HG02571 (cell line): Measurements from ENCODE around the gene RHD.
"Not testable (repeated sequence)": the region's sequence is repeated elsewhere in the genome, so short reads cannot be mapped to it uniquely, and the experiment has no call there.

ENCODE experiments used
- ATAC-seq: cut with Tn5 transposase; IDR thresholded peaks from one replicate; pipeline ENCODE4 v1.9.1; 2021; ENCODE audit warnings: mild to moderate bottlenecking, moderate library complexity; ENCODE audit not compliant: unreplicated experiment

The RHD gene

DNA sequence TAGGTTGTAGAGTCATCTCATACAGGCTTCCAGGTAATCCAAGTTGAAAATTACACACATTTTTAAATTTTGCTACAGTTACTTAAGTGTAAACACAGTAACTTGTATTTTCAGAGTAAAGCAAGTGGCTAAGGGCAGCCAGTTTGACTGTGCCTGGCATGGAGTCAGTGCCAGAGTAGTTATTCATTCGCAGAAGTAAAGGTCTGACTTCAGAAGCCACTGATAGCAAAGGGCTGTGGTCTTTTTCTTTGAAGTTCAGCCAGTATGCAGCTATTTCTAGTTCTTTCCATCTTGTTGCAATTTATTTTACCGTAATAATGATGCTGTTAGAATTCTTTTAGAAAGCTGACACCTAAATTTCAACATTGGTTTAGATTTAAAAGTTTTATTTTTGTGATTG, 75.2 kb downstream of the RHD start:
- ATAC-seq = no peak

- ATAC-seq = no peak
Measured at GRCh38 chr1:25349606-25350005, 77.3 kb downstream of the RHD start.

GRCh38 chr1:25355841-25356395, 83.6 kb downstream of the RHD start:
- no peak for ATAC-seq

DNA sequence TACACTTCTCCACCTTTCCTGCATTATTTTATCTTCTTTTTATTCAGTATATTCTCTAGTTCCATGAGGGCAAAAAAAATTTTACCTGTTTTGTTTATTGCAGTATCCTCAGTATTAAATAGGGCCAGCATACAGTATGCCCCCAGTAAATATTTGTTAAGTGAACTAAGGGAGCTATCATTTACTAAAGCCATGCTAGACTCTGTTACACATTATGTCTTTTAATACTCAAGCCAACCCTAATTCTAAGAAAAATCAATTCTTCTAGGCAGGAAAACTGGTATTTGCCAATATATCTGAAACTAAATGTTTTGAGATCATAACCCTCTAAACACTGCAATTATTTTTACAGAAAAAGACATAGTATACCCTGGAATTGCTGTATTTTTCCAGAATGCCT, 84.1 kb downstream of the RHD start:
- no peak for ATAC-seq

- no peak for ATAC-seq
Measured at GRCh38 chr1:25356848-25357247, 84.5 kb downstream of the RHD start.

DNA sequence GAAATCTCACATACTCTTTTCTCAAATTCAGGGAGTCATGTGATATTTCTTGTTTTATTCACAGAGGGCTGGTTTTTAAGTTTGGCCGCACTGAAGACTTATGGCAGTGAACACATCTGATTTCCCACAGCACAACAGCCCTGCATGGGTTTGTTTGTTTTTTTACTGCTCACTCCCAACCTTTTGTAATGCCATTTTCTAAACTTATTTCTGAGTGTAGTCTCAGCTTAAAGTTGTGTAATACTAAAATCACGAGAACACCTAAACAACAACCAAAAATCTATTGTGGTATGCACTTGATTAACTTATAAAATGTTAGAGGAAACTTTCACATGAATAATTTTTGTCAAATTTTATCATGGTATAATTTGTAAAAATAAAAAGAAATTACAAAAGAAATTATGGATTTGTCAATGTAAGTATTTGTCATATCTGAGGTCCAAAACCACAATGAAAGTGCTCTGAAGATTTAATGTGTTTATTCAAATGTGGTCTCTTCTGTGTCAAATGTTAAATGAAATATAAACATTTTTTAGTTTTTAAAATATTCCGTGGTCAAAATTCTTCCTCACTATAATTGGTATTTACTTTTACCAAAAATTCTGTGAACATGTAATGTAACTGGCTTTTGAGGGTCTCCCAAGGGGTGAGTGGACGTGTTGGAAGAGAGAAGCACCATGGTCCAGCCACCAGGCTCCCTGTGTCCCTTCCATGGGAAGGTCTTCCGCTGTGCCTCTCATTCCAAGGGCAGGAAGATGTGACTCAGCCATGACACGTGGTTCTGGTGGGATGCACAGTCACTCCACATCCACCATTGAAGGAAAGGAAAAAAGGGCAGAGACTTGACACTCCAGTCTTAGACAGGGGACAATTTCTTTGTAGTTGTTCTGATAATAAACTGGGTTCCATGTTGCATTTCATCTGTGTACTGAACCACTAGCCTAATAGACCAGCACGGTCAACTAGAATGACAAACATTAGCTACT, 88.6 kb downstream of the RHD start:
- ATAC-seq = no peak

- ATAC-seq = no peak
Measured at GRCh38 chr1:25361901-25362300, 89.6 kb downstream of the RHD start.

- ATAC-seq = not testable (repeated sequence)
Measured at GRCh38 chr1:25362634-25363559, 90.6 kb downstream of the RHD start.

GRCh38 chr1:25369241-25369640, 96.9 kb downstream of the RHD start:
- no peak for ATAC-seq

GRCh38 chr1:25369691-25370271, 97.5 kb downstream of the RHD start:
- ATAC-seq = not testable (repeated sequence)

DNA sequence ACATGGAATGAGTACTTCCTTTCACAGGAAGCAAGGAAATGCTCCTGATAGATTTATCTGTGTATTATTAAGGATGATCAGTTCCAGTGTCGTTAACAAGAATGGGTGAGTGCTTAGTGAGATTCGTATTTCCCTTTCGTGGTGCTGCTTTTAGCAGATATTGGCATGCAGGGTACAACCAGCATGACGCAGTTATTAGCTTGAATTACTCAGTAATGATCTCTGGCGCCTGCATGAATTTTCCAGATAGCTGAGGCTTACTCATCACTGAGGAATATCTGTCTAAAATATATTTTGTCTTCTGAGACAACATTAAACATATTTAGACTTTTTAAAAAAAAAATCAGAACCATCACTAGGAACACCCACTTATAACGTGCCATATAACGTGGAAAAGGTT, 99.4 kb downstream of the RHD start:
- ATAC-seq = not testable (repeated sequence)

DNA sequence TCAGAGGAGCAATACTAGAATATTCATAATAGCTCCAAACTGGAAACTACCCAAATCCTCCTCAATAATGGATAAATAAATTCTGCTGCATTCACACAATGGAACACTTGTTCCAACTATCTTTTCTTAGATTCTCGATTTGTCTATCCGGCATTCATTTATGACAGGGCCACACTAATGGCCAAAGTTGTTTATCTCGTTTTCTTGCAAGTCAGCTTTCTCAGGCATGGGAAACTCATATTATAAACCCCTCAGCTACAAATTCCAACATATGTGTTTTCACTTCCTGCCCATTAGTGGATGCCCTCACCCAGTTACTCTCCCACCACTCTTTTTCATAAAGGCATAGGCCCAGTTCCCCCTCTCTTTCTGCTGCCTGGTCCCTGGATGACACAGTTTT, 106.1 kb downstream of the RHD start:
- not testable (repeated sequence) for ATAC-seq
